Psoas muscle (tissue), 8 donors: Measurements from ENCODE around the gene IGSF9. TPM values are rescaled to one million over a fixed set of nuclear protein-coding genes. Genes with fewer than 3 reads are reported as not detected.

Experiments
- ATAC-seq, 4 donors: fragments of 200-7000 bp; cut with Tn5 transposase; one replicate each; pipeline ENCODE4 v1.9.1; 2020; ENCODE audit warnings: moderate library complexity in 3 of 4, mild to moderate bottlenecking in 2 of 4
- DNase-seq, 2 donors: peaks; one replicate each; pipeline ENCODE4 v3.0.0-alpha.2; 2020
- H3K27ac ChIP-seq: fragments of 200-600 bp; one replicate; pipeline ENCODE4 v1.8.0; 2022
- H3K27me3 ChIP-seq, 3 donors: fragments of 200-600 bp in 1 of 3; one replicate each; pipeline versions ENCODE4 v1.6.1 to v1.8.0; 2013 to 2022; ENCODE audit warnings: low read length in 2 of 3, mild to moderate bottlenecking in 2 of 3, moderate library complexity in 1 of 3; ENCODE audit not compliant: insufficient read depth in 3 of 3
- H3K36me3 ChIP-seq, 2 donors: fragments of 200-600 bp in 1 of 2; one replicate each; pipeline versions ENCODE4 v1.6.1 to v1.8.0; 2013 to 2022; ENCODE audit warnings: low read depth in 1 of 2, mild to moderate bottlenecking in 1 of 2, moderate library complexity in 1 of 2; ENCODE audit not compliant: insufficient read depth in 1 of 2
- H3K4me1 ChIP-seq: fragments of 200-600 bp; one replicate; pipeline ENCODE4 v1.8.0; 2022
- H3K4me3 ChIP-seq: fragments of 200-600 bp; one replicate; pipeline ENCODE4 v1.8.0; 2022; ENCODE audit warnings: mild to moderate bottlenecking
- H3K9me3 ChIP-seq: fragments of 200-600 bp; one replicate; pipeline ENCODE4 v1.8.0; 2022
- CTCF ChIP-seq: fragments of 200-600 bp; IDR thresholded peaks from one replicate; pipeline ENCODE4 v1.8.0; 2022; ENCODE audit warnings: antibody characterized with exemption
- WGBS, 3 donors: extraction: QIAGEN DNeasy Blood & Tissue Kit; methylation state at CpG; one replicate each; pipeline versions ENCODE4 v1.1.6 to v1.1.7; 2013; 5-methylcytosine and 5-hydroxymethylcytosine counted together
- intact Hi-C, 2 donors: fragments of 100-400 bp; cut with DNase I; formaldehyde crosslinking; loops; one replicate each; pipeline versions ENCODE4 v1.11.0 to v1.14.2; 2022
- polyA plus RNA-seq, 3 donors: library from polyadenylated mRNA; stranded (reverse); fragments of 200-250 nt; gene quantifications; one replicate each; pipeline ENCODE4 v1.2.3, GENCODE V29; 2013
- total RNA-seq, 4 donors: library from RNA; stranded (reverse); fragmentation: NEBNext Ultra II Directional in 2 of 4; extraction: Animal tissue kit (Norgen Biotek cat#: 25700) in 2 of 4; gene quantifications; one replicate each; pipeline versions ENCODE4 v1.2.1 to v1.2.4, GENCODE V29; 2021 to 2023
- donor health status: healthy with polysubstance abuse.
- donor health status: DM: no; HTN: no; CAD: no; lungs with moderate emphysema.
- donor health status: Bipolar disorder and iron deficiency.
- donor health status: healthy.
- donor health status: DM: yes; HTN: yes; CAD: no.
- donor health status: DM: no; HTN: no; CAD: no.
- donor health status: DM: no; HTN: no; CAD: no.
- donor health status: DM: yes; HTN: yes; CAD: no.

The IGSF9 gene
- total and polyA plus RNA-seq, 7 donors = 0.01 TPM; not detected in 5

- no peak for TF ChIP-seq CTCF
- Histone ChIP-seq H3K4me1 (no peaks in the 10 kb centered on the region), H3K27ac (no peak overlapping the region), H3K4me3 (no peak overlapping the region), H3K36me3 (no peaks in the 10 kb centered on the region), H3K27me3 (peaks cover 0 to 30% (median 2%) of the 10 kb centered on the region in 3 donors), H3K9me3 (no peaks in the 10 kb centered on the region)
- DNase-seq = no peak
- ATAC-seq = no peak
- intact Hi-C loops = no loop called here
- WGBS, 3 donors = 57 to 68% (median 66%) methylated on average over 6 of the region's 6 CpGs
Measured at GRCh38 chr1:159982280-159982679, 36.9 kb upstream of the IGSF9 start.

GRCh38 chr1:159981351-159982055 lies 36.1 kb upstream of the IGSF9 start:
- Histone ChIP-seq H3K4me3 (no peak overlapping the region), H3K4me1 (no peaks in the 10 kb centered on the region), H3K27ac (no peak overlapping the region), H3K9me3 (no peaks in the 10 kb centered on the region), H3K27me3 (peaks cover 0 to 34% (median 2%) of the 10 kb centered on the region in 3 donors), H3K36me3 (no peaks in the 10 kb centered on the region)
- intact Hi-C loops = no loop called here
- DNase-seq = no peak
- 85 to 93% (median 86%) methylated on average over 6 of the region's 6 CpGs for WGBS, 3 donors
- no peak for ATAC-seq
- no peak for TF ChIP-seq CTCF

DNA sequence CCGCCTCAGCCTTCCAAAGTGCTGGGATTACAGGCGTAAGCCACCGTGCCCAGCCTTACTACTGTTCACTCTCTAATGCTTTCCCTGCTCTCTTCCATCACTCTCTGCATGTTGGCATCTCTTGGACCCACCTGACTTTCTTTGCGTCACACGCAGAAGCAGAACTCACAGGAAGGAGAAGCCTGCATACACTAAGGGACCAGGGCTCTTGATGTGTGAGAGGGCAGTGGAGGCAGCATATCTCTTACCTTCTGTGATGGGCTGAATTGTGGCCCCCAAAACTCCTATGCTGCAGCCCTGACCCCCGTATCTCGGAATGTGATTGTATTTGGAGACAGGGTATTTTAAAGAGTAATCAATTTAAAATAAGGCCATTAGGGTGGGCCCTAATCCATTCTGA lies 35.4 kb upstream of the IGSF9 start:
- no peak overlapping the region for H3K4me3 ChIP-seq
- TF ChIP-seq CTCF = no peak
- intact Hi-C loops = no loop called here
- no peaks in the 10 kb centered on the region for H3K36me3 ChIP-seq
- H3K4me1 ChIP-seq = no peaks in the 10 kb centered on the region
- H3K9me3 ChIP-seq = no peaks in the 10 kb centered on the region
- 89 to 95% (median 93%) methylated on average over 7 of the region's 7 CpGs for WGBS, 3 donors
- no peak for DNase-seq
- ATAC-seq = no peak
- peaks cover 0 to 35% (median 2%) of the 10 kb centered on the region in 3 donors for H3K27me3 ChIP-seq
- no peak overlapping the region for H3K27ac ChIP-seq

- ATAC-seq (no peak), DNase-seq (no peak)
- Histone ChIP-seq H3K27me3 (peaks cover 0 to 42% (median 2%) of the 10 kb centered on the region in 3 donors), H3K4me3 (no peak overlapping the region), H3K9me3 (no peaks in the 10 kb centered on the region), H3K4me1 (no peaks in the 10 kb centered on the region), H3K36me3 (no peaks in the 10 kb centered on the region), H3K27ac (no peak overlapping the region)
- TF ChIP-seq CTCF = no peak
- intact Hi-C loops = no loop called here
- WGBS, 3 donors = 65 to 76% (median 67%) methylated on average over 6 of the region's 6 CpGs
Measured at GRCh38 chr1:159980076-159980475, 34.7 kb upstream of the IGSF9 start.

DNA sequence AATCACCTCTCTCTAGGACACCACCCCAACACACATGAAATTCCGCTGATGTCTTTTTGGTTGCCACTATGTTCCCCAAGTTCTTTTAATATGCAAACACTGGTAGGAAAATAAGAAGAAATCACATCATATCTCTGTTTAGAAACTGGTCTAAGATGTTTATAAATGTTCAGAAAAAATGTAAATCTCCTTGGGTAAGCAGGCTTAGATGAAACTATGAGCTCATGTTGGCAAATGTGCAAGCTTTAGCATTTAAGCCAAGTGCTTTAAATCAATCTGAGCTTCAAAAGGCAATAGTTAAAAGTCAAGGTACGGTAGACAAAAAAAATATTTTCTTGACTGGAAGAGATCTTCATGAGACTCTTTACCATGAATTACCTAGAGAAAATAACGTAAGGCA lies 33.8 kb upstream of the IGSF9 start:
- H3K27ac ChIP-seq = no peak overlapping the region
- 59 to 64% (median 60%) methylated on average over 3 of the region's 3 CpGs for WGBS, 3 donors
- intact Hi-C loops = no loop called here

More for the DNA sequence above, 33.8 kb upstream of the IGSF9 start:
- ATAC-seq = no peak
- no peak for DNase-seq
- peaks cover 0 to 45% (median 2%) of the 10 kb centered on the region in 3 donors for H3K27me3 ChIP-seq
- H3K36me3 ChIP-seq = no peaks in the 10 kb centered on the region
- no peak for TF ChIP-seq CTCF
- no peak overlapping the region for H3K4me3 ChIP-seq
- no peaks in the 10 kb centered on the region for H3K9me3 ChIP-seq
- no peaks in the 10 kb centered on the region for H3K4me1 ChIP-seq
